WTC11 (cell line): ENCODE measurements around the gene FOXO1.

Experiments
- FOXP4 ChIP-seq: sonication (generic); formaldehyde crosslinking; IDR thresholded peaks from 2 replicates; pipeline ENCODE4 v1.8.0; 2022; ENCODE audit warnings: mild to moderate bottlenecking, missing genetic modification reagents
- ZNF396 ChIP-seq: fragments of 250-450 bp; sonication (Bioruptor Pico); IDR thresholded peaks from 2 replicates; pipeline ENCODE4 v1.8.0; 2021; ENCODE audit warnings: mild to moderate bottlenecking, moderate library complexity, borderline replicate concordance
- TF ChIP-seq, protein P1 (sequence below): fragments of 200-600 bp; IDR thresholded peaks from 2 replicates; pipeline ENCODE4 v1.8.0; 2022; ENCODE audit warnings: antibody characterized with exemption
- TF ChIP-seq, protein P2 (sequence below): sonication (generic); formaldehyde crosslinking; IDR thresholded peaks from 2 replicates; pipeline ENCODE4 v1.8.1; 2022; ENCODE audit warnings: mild to moderate bottlenecking, moderate library complexity, missing genetic modification reagents
- TF ChIP-seq, protein P3 (sequence below): sonication (generic); formaldehyde crosslinking; conservative IDR thresholded peaks from 2 replicates; pipeline ENCODE4 v1.8.1; 2022; ENCODE audit warnings: mild to moderate bottlenecking, missing genetic modification reagents

- TF ChIP-seq, protein P1, sequence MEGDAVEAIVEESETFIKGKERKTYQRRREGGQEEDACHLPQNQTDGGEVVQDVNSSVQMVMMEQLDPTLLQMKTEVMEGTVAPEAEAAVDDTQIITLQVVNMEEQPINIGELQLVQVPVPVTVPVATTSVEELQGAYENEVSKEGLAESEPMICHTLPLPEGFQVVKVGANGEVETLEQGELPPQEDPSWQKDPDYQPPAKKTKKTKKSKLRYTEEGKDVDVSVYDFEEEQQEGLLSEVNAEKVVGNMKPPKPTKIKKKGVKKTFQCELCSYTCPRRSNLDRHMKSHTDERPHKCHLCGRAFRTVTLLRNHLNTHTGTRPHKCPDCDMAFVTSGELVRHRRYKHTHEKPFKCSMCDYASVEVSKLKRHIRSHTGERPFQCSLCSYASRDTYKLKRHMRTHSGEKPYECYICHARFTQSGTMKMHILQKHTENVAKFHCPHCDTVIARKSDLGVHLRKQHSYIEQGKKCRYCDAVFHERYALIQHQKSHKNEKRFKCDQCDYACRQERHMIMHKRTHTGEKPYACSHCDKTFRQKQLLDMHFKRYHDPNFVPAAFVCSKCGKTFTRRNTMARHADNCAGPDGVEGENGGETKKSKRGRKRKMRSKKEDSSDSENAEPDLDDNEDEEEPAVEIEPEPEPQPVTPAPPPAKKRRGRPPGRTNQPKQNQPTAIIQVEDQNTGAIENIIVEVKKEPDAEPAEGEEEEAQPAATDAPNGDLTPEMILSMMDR: no peak
- TF ChIP-seq, protein P2, sequence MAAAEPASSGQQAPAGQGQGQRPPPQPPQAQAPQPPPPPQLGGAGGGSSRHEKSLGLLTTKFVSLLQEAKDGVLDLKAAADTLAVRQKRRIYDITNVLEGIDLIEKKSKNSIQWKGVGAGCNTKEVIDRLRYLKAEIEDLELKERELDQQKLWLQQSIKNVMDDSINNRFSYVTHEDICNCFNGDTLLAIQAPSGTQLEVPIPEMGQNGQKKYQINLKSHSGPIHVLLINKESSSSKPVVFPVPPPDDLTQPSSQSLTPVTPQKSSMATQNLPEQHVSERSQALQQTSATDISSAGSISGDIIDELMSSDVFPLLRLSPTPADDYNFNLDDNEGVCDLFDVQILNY (CRISPR knock-in tag): no peak
- TF ChIP-seq FOXP4 (CRISPR knock-in tag) (no peak), ZNF396 (CRISPR knock-in tag) (no peak)
- TF ChIP-seq, protein P3, sequence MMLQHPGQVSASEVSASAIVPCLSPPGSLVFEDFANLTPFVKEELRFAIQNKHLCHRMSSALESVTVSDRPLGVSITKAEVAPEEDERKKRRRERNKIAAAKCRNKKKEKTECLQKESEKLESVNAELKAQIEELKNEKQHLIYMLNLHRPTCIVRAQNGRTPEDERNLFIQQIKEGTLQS: no peak
These were observed 116.8 kb downstream of the FOXO1 start for GRCh38 chr13:40549500-40550094.
